ENCODE results near the gene NIPSNAP2.
"Not testable (repeated sequence)": the region's sequence is repeated elsewhere in the genome, so short reads cannot be mapped to it uniquely, and the experiment has no call there.

NIPSNAP2 gene

GRCh38 chr7:55964261-55965099 is at the start of gene NIPSNAP2:
Gene NIPSNAP2 (plus strand): TSS chr7:55964585. CDS start chr7:55964610, 25 bp downstream.
- peak; percentile 84 to 91 for DNase-seq

GRCh38 chr7:55917771-55918170 is 46.6 kb upstream of the NIPSNAP2 start:
- DNase-seq, result no peak

GRCh38 chr7:55928006-55928767 is 36.2 kb upstream of the NIPSNAP2 start:
- DNase-seq, result no peak

GRCh38 chr7:55931421-55932151 is 32.8 kb upstream of the NIPSNAP2 start:
- no peak for DNase-seq

GRCh38 chr7:55939514-55940123 is 24.8 kb upstream of the NIPSNAP2 start:
- DNase-seq, result no peak

- DNase-seq, result peak; percentile 18 to 29
These were observed 17.8 kb upstream of the NIPSNAP2 start for GRCh38 chr7:55946545-55946944.

GRCh38 chr7:55951637-55952351 is 12.6 kb upstream of the NIPSNAP2 start, which contains the start of gene MRPS17:
Gene MRPS17 (plus strand): TSS chr7:55951877. CDS start chr7:55953196, 1,319 bp downstream.
- peak; percentile 89 to 91 for DNase-seq

- not testable (repeated sequence) for DNase-seq
These were observed 12.1 kb upstream of the NIPSNAP2 start for GRCh38 chr7:55952352-55952671.

- DNase-seq, result no peak
These were observed 10.5 kb upstream of the NIPSNAP2 start for GRCh38 chr7:55953707-55954475.

- DNase-seq, result no peak
These were observed 7.2 kb upstream of the NIPSNAP2 start for GRCh38 chr7:55957190-55957589.

- DNase-seq, result no peak
These were observed 2.4 kb upstream of the NIPSNAP2 start for GRCh38 chr7:55962014-55962413.

- DNase-seq, result no peak
These were observed 709 bp upstream of the NIPSNAP2 start for GRCh38 chr7:55963584-55964168.

GRCh38 chr7:55965100-55965470 is 700 bp downstream of the NIPSNAP2 start:
- DNase-seq, result no peak

- no peak for DNase-seq
These were observed 1.5 kb downstream of the NIPSNAP2 start for GRCh38 chr7:55965805-55966421.

GRCh38 chr7:55966851-55967250 is 2.5 kb downstream of the NIPSNAP2 start:
- DNase-seq, result no peak

- no peak for DNase-seq
These were observed 5.0 kb downstream of the NIPSNAP2 start for GRCh38 chr7:55969391-55969790.

GRCh38 chr7:55970561-55970960 is 6.2 kb downstream of the NIPSNAP2 start:
- DNase-seq, result no peak

GRCh38 chr7:55970978-55971377 is 6.6 kb downstream of the NIPSNAP2 start:
- no peak for DNase-seq

- DNase-seq, result no peak
These were observed 9.4 kb downstream of the NIPSNAP2 start for GRCh38 chr7:55973747-55974250.

GRCh38 chr7:55975988-55976633 is 11.7 kb downstream of the NIPSNAP2 start:
- DNase-seq, result no peak
